AG08396 (cell line): ENCODE measurements around the gene PRKN.

Experiments used
- DNase-seq: peaks from one replicate; pipeline ENCODE4 v3.0.0; 2012; ENCODE audit warnings: low spot score, mixed read lengths

Gene PRKN

DNA sequence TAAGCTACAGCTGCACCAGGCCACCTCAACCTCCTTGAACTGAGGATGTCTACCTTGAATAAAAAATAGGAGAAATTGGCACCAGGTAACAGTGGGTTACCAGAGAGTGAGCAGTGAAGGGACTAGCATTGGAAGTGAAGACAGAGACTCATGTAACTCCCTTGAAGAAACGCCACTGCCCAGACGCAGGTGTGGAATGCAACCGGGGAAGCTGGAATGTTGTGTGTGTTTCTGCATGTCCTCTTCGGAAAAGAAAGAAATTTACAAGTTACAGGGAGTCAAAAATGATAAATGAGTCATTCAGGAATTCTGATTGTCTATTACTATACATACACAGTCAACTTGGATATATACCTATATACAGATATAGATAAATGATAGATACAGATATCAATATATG lies 939.0 kb downstream of the PRKN start:
- no peak for DNase-seq

DNA sequence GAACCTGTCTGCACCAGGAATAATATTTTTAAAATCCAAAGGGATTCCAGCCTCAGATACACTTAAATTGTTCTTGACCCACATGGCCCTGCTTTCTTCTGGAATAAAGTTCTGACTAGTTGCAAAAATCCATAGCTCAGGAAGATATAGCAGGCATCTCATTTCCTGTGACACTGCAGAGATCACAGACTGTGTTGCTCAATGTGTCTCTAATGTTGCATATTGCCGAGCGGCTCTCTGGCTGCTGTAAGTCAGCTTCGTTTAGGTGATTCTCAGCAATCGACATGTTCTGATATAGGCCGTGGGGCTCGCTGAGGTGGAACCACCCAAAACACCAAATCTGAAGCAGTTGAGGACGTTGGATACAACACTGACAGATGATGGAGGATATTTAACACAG lies 955.4 kb downstream of the PRKN start:
- DNase-seq = no peak

DNA sequence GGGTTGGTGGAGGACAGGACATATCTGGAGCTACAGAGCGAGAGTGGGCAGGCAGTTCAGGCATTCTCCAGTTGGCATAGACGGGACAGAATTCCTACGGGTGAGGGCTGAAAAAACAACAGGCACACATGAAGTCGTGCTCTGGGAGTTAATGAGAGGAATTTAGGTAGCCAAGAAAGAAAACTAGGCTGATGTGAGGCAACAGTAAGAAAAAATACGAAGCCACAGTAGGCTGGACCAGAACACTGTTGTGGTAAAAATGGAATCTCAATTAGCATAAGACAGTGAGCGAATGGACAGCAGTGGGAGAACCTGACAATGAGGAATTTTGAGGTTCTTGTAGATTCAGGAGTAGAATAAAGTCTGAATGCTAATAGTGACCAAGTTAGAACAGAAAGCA lies 965.6 kb downstream of the PRKN start:
- no peak for DNase-seq

GRCh38 chr6:161755080-161755479 lies 972.5 kb downstream of the PRKN start:
- no peak for DNase-seq

GRCh38 chr6:161750686-161751085 lies 976.9 kb downstream of the PRKN start:
- DNase-seq = no peak

- no peak for DNase-seq
These were observed 978.0 kb downstream of the PRKN start for GRCh38 chr6:161749576-161749975.

- no peak for DNase-seq
These were observed 978.8 kb downstream of the PRKN start for GRCh38 chr6:161748535-161749416.

GRCh38 chr6:161747506-161747905 lies 980.1 kb downstream of the PRKN start:
- no peak for DNase-seq

DNA sequence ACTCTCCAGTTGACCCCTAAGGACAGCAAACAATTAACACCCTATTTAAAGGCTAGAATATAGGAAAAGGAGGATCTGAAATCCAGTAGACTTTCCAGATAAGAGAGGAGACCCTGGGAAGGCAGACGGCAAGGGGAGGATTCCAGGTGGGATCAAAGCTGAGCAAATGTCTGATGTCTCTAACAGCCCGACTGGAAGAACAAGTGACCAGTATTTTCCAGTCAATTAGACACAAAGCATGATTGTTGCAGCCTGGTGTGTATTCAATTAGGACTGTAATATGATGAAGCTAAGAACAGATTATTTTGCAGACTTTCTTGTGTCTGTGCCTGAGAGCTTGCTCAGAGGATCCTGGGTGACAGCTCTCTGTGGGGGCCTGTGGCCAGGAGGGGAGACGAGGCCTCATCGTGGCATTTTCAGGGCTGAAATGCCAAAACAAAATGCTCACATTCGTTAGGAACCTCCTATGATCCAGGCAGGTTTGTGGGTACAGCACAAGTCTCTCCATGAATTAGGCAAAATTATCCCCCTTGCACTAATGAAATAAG lies 981.9 kb downstream of the PRKN start:
- DNase-seq = no peak

DNA sequence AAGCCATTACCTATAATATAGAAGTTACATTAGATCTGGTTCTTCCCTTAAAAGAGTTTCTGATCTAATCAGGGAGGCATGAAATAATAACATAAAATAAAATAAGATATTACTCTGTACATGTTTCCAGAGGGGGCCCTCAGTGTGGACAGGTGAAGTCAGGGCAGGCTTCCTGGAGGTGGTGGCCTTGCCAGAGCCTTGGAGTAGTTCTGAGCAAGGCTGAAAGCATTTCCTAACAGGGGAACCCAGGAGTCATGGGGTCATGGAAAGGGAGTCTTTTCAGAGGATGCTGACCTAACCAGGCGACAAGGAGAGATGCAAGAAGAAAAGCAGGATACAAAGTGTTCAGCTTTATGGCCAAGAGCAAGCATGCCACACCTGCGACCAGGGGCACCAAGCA lies 982.4 kb downstream of the PRKN start:
- DNase-seq = no peak

DNA sequence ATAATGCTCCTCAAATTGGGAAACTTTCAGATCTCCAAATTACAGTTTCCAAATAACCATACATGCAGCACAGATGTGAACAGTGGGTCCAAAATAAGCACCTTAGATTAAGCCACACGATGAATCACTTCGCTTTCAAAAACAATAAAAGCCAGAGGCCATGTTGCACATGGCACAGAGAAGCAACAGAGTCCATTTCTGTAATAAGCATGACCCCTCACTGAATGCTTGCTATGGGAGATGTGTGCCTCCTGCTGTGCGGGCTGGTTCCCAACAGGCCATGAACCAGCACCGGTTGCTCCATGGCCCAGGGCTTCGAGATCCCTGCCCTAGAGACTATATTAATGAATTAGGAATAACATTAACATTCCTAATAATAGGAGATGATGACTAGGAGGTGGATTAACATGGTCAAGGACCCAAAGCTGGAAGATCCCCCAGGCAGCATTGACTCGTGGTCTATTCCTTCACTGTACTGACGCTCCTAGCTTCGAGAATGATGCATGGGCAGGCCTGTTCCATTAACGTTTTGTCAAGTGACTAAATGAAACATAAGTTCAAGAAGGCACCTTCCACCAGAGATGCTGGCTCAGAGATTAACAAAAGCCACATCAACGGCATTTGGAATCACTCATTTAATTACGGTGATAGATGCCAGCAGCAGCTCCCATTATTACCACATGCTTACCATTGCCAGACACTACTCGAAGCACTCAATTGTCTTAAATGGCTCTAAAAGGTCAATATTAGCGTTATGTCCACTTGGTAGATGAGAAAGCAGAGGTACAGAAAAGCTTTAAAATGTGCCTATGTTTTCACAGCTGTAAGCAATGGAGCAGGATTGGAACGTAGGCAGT lies 983.1 kb downstream of the PRKN start:
- no peak for DNase-seq

- no peak for DNase-seq
These were observed 983.9 kb downstream of the PRKN start for GRCh38 chr6:161743509-161744178.

DNA sequence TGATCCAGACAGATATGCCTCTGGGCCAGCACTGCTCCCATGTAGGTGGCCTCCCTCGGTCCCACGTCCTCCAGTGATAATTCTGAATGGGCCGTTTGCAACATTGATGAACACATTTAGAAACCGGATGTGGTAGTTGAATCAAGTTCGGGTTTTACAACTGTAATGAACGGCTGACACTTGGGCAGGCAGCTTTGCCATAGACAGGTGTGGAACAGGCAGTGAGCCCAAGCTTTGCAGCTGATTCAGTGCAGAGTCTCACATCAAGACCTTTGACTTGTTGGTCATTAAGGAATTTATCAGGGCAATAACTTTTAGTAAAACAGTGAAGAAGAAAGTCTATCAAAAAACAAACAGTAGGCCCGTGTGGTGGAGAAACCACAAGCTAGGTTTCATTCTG lies 987.1 kb downstream of the PRKN start:
- DNase-seq = no peak

DNA sequence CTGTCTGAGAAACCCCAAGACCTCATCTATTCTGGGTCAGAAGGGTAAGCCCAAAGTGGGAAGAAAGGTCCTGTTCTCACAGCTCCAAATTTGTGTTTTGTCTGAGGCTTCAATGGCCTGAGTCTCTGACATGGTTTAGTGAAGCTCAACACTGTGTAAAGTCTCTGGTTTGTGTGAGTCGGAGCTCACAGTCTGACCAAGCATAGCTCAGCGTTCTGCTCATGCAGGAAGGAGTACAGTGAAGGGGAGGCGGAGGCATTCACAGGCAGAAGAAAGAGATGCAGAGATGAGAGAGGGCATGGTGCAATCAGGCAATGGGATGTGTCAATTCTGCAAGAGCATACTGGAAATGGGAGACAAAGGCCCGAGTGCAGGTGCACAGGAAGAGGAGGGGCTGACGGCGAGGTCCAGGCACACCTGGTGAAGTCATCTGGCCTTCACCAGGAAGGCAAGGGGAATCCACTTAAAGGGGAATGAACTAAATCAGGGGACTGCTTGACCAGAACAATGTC lies 990.7 kb downstream of the PRKN start:
- DNase-seq = no peak

DNA sequence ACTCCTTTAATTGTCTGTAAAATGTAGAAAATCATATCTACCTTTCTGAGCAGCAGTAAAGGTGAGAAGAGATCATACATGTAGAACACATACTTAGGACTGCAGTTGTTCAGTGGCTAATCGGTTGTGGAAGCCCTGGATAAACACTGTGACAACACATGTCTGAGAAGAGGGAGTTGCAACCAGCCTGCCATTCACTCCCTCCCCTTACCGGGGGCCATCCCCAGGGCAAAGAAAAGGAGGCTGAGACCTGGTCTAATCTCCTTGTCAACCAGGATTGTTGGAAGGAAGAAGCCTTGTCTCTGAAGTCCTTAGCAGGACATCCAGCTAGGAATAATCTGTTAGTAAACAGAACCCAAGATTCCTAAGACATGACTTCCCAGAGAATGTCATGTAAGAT lies 991.2 kb downstream of the PRKN start:
- no peak for DNase-seq

GRCh38 chr6:161732594-161732993 lies 995.0 kb downstream of the PRKN start:
- no peak for DNase-seq

GRCh38 chr6:161727083-161727833 lies 1000.3 kb downstream of the PRKN start:
- DNase-seq = no peak

DNA sequence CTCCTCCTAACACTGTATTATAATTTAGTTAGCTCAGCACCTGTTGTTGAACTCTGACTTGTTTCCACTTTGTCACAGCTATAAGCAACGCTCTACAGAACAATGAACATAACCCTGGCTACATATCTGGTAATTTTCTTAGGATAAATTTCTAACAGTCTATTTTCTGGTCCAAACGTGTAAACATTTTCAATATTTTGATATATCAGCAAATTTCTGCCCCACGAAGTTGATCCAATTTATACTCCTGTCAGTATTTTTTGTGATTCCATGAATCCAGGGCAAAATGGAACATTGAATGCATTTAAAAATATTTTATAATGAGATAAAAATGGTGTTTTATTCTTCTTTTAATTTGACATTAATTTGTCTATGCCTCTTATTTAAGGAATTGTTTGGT lies 1005.2 kb downstream of the PRKN start:
- no peak for DNase-seq

GRCh38 chr6:161721511-161721910 lies 1006.1 kb downstream of the PRKN start:
- DNase-seq = no peak

- no peak for DNase-seq
These were observed 1011.4 kb downstream of the PRKN start for GRCh38 chr6:161716176-161716575.

DNA sequence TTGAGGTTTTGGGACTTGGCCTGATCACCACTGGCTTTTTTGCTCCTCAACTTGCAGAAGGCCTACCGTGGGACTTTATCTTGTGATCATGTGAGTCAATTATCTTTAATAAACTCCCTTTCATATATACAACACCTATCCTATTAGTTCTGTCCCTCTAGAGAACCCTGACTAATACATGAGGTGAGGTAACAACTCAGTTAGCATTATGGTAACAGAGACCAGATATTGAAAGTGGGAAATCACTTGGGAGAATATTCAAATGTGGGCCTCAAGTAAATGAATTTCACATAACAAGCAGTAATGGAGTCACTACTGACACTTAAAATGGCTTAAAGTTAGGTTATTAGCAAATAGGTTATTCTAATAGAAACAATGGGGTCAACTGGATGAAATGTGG lies 1015.6 kb downstream of the PRKN start:
- DNase-seq = no peak
